D721Med (cell line): Measurements from ENCODE around the gene FRMPD1.
A peak's percentile ranks its signal among the peaks of the same experiment; 100 is the strongest.
"Not testable (repeated sequence)": the region's sequence is repeated elsewhere in the genome, so short reads cannot be mapped to it uniquely, and the experiment has no call there.

ENCODE experiments used
- DNase-seq: peaks from one replicate; pipeline ENCODE4 v3.0.0; 2011; ENCODE audit warnings: low spot score; ENCODE audit not compliant: insufficient read length
- FAIRE-seq: peaks from 2 replicates; lab custom pipeline; 2011; peaks lifted over from hg19 to GRCh38; lab: Jason Lieb, UNC
- TF ChIP-seq, protein P1 (sequence below): IDR thresholded peaks from 2 replicates; pipeline ENCODE4 v1.5.1; 2012; ENCODE audit warnings: mild to moderate bottlenecking, control low read depth; ENCODE audit not compliant: insufficient read depth; ENCODE audit errors: missing control alignments

Gene FRMPD1

GRCh38 chr9:37752642-37753488 is 102.1 kb downstream of the FRMPD1 start:
- no peak for DNase-seq
- no peak for FAIRE-seq
- TF ChIP-seq, protein P1, sequence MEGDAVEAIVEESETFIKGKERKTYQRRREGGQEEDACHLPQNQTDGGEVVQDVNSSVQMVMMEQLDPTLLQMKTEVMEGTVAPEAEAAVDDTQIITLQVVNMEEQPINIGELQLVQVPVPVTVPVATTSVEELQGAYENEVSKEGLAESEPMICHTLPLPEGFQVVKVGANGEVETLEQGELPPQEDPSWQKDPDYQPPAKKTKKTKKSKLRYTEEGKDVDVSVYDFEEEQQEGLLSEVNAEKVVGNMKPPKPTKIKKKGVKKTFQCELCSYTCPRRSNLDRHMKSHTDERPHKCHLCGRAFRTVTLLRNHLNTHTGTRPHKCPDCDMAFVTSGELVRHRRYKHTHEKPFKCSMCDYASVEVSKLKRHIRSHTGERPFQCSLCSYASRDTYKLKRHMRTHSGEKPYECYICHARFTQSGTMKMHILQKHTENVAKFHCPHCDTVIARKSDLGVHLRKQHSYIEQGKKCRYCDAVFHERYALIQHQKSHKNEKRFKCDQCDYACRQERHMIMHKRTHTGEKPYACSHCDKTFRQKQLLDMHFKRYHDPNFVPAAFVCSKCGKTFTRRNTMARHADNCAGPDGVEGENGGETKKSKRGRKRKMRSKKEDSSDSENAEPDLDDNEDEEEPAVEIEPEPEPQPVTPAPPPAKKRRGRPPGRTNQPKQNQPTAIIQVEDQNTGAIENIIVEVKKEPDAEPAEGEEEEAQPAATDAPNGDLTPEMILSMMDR: no peak

- DNase-seq (peak; percentile 92), FAIRE-seq (no peak)
- TF ChIP-seq, protein P1: no peak
Observed at GRCh38 chr9:37753489-37754190, 102.9 kb downstream of the FRMPD1 start, which contains the start of gene TRMT10B. Gene TRMT10B, plus strand, starts transcription at chr9:37753805. Its CDS starts 8,127 bp downstream, at chr9:37761932.

DNA sequence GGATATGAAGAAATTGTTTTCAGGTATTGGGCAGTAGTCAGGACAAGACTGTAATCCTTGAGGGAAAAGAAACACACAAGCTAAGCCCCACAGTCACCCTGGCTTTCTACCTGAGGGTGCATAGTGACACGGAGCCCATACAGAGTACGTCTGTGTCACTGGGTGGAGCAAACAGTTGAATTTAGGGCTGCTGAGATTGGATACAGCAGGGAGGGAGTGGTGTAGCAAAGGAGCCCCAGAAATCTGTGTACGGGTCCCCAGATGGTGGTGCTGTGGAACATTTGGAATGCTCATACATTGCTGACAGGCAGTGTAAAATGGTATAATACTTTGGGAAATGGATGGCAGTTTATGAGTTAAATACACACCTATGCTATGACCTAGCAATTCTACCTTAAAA is 108.0 kb downstream of the FRMPD1 start:
- DNase-seq (no peak), FAIRE-seq (no peak)
- TF ChIP-seq, protein P1: no peak

- no peak for FAIRE-seq
- DNase-seq: no peak
- TF ChIP-seq, protein P1: no peak
Observed at GRCh38 chr9:37760416-37761161, 109.8 kb downstream of the FRMPD1 start.

GRCh38 chr9:37761511-37761910 is 110.8 kb downstream of the FRMPD1 start:
- FAIRE-seq (no peak), DNase-seq (no peak)
- TF ChIP-seq, protein P1: no peak

GRCh38 chr9:37765263-37765662 is 114.5 kb downstream of the FRMPD1 start:
- not testable (repeated sequence) for FAIRE-seq

GRCh38 chr9:37769306-37769705 is 118.6 kb downstream of the FRMPD1 start:
- DNase-seq: no peak
- no peak for FAIRE-seq
- TF ChIP-seq, protein P1: no peak

More at GRCh38 chr9:37765263-37765662, 114.5 kb downstream of the FRMPD1 start:
- DNase-seq: not testable (repeated sequence)
